Esophagus muscularis mucosa (tissue), 4 donors: ENCODE results near the gene FAM83F. TPM values are rescaled to one million over a fixed set of nuclear protein-coding genes. Genes with fewer than 3 reads are reported as not detected.

Experiments
- DNase-seq: peaks from one replicate; pipeline ENCODE4 v3.0.0-alpha.2; 2017; ENCODE audit errors: extremely low spot score
- H3K27ac ChIP-seq, 4 donors: fragments of 200-600 bp; sonication (generic); replicated peaks in 1 of 4; 1 replicate in 3 of 4; 2 replicates in 1 of 4; pipeline ENCODE4 v1.5.1; 2016 to 2019; ENCODE audit warnings: mild to moderate bottlenecking in 1 of 4
- H3K27me3 ChIP-seq, 4 donors: fragments of 200-600 bp; sonication (generic); one replicate each; pipeline versions ENCODE4 v1.5.1 to v1.6.0; 2016 to 2019
- H3K36me3 ChIP-seq, 4 donors: fragments of 200-600 bp; sonication (generic); one replicate each; pipeline ENCODE4 v1.5.1; 2016 to 2019
- H3K4me1 ChIP-seq, 4 donors: fragments of 200-600 bp; sonication (generic); one replicate each; pipeline ENCODE4 v1.5.1; 2016 to 2019
- H3K4me3 ChIP-seq, 4 donors: fragments of 200-600 bp; sonication (generic); 1 replicate in 2 of 4; 2 replicates in 2 of 4; pipeline ENCODE4 v1.5.1; 2016 to 2019; ENCODE audit warnings: mild to moderate bottlenecking in 4 of 4, moderate library complexity in 1 of 4
- H3K9me3 ChIP-seq, 4 donors: fragments of 200-600 bp; sonication (generic); 1 replicate in 3 of 4; 2 replicates in 1 of 4; pipeline ENCODE4 v1.5.1; 2016 to 2019
- EP300 ChIP-seq: sonication (generic); formaldehyde crosslinking; IDR thresholded peaks from one replicate; pipeline ENCODE4 v1.6.1; 2017; ENCODE audit warnings: antibody characterized with exemption
- POLR2A ChIP-seq: fragments of 450-650 bp; IDR thresholded peaks from one replicate; pipeline ENCODE4 v1.6.1; 2017; ENCODE audit warnings: antibody characterized with exemption, moderate library complexity, mild to moderate bottlenecking, low read depth
- POLR2AphosphoS5 ChIP-seq, 2 donors: sonication (generic); formaldehyde crosslinking; IDR thresholded peaks; one replicate each; pipeline ENCODE4 v1.6.1; 2017; ENCODE audit warnings: antibody characterized with exemption in 2 of 2
- WGBS: methylation state at CpG from one replicate; pipeline ENCODE4 v1.1.5; 2018; 5-methylcytosine and 5-hydroxymethylcytosine counted together
- intact Hi-C: fragments of 100-400 bp; cut with DNase I; formaldehyde crosslinking; loops from one replicate; pipeline ENCODE4 v1.15.1; 2023
- total RNA-seq, 4 donors: library from RNA; depleted of rRNA; stranded (reverse); fragments of >200 nt; gene quantifications; one replicate each; pipeline versions ENCODE4 v1.1.0 to v1.2.1, GENCODE V29; 2016
- TF ChIP-seq, protein P1 (sequence below), 3 experiments: fragments of 200-600 bp in 2 of 3; fragments of 450-650 bp in 1 of 3; sonication (generic) in 2 of 3; IDR thresholded peaks; one replicate each; pipeline ENCODE4 v1.5.1; 2017 to 2019; ENCODE audit warnings: antibody characterized with exemption in 3 of 3, mild to moderate bottlenecking in 2 of 3, moderate library complexity in 1 of 3

FAM83F gene
- total RNA-seq, 4 donors from 2014 or later, result 0.19 to 0.66 (median 0.41) TPM

DNA sequence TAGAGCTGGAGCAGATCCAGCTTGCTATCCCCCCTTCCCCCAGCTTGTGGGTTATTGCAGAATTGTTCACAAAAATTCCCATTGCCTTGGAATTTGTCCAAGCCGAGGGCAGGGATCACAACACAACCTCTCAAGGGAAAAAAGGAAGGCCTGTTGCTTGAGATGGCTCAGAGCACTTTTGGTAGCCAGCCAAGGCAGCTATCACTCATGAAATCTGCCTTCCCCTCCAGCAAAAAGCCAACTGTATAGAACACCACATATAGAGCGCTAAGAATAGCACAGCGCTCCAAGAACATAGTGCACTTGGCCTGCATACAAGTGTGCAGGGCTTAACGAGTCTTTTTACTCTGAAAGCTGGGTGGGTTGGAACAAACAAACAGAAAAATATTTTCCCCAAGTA, 46.2 kb downstream of the FAM83F start:
- 18% methylated on average over 4 of the region's 4 CpGs for WGBS
- H3K27ac ChIP-seq, result peak overlapping the region; percentile 65 to 98 (median 94)
- no peak overlapping the region for H3K4me3 ChIP-seq
- no peak for TF ChIP-seq EP300
- peak; percentile 16 to 18 for TF ChIP-seq POLR2AphosphoS5 (IDR thresholded peaks at IDR 0.05)
- H3K4me1 ChIP-seq, result peaks cover 43 to 60% (median 51%) of the 10 kb centered on the region in 4 donors
- DNase-seq, result no peak
- H3K27me3 ChIP-seq, result peaks cover 0 to 9% (median 0%) of the 10 kb centered on the region in 4 donors
- H3K9me3 ChIP-seq, result no peaks in the 10 kb centered on the region
- no peaks in the 10 kb centered on the region for H3K36me3 ChIP-seq
- intact Hi-C loops, result loop anchor here (5.0 to 10.0 kb wide), 2 partner anchors 141 to 234 kb away; no protein-coding TSS in a partner anchor

- 66% methylated on average over 8 of the region's 8 CpGs for WGBS
- Histone ChIP-seq H3K27me3 (peaks cover 0 to 3% (median 0%) of the 10 kb centered on the region in 4 donors), H3K27ac (peak overlapping the region; percentile 91 to 98 (median 94)), H3K4me3 (no peak overlapping the region), H3K36me3 (no peaks in the 10 kb centered on the region), H3K4me1 (peaks cover 45 to 64% (median 57%) of the 10 kb centered on the region in 4 donors), H3K9me3 (no peaks in the 10 kb centered on the region)
- no peak for DNase-seq
- intact Hi-C loops, result loop anchor here (5.0 to 10.0 kb wide), 2 partner anchors 141 to 233 kb away; no protein-coding TSS in a partner anchor
- TF ChIP-seq POLR2AphosphoS5 (IDR thresholded peaks at IDR 0.05) (no peak), POLR2A (no peak), EP300 (no peak)
- TF ChIP-seq, protein P1, sequence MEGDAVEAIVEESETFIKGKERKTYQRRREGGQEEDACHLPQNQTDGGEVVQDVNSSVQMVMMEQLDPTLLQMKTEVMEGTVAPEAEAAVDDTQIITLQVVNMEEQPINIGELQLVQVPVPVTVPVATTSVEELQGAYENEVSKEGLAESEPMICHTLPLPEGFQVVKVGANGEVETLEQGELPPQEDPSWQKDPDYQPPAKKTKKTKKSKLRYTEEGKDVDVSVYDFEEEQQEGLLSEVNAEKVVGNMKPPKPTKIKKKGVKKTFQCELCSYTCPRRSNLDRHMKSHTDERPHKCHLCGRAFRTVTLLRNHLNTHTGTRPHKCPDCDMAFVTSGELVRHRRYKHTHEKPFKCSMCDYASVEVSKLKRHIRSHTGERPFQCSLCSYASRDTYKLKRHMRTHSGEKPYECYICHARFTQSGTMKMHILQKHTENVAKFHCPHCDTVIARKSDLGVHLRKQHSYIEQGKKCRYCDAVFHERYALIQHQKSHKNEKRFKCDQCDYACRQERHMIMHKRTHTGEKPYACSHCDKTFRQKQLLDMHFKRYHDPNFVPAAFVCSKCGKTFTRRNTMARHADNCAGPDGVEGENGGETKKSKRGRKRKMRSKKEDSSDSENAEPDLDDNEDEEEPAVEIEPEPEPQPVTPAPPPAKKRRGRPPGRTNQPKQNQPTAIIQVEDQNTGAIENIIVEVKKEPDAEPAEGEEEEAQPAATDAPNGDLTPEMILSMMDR (IDR thresholded peaks at IDR 0.05), result no peak
Measured at GRCh38 chr22:40041366-40042137, 46.8 kb downstream of the FAM83F start.

GRCh38 chr22:40042312-40042711, 47.6 kb downstream of the FAM83F start:
- peaks cover 45 to 65% (median 63%) of the 10 kb centered on the region in 4 donors for H3K4me1 ChIP-seq
- 87% methylated on average over 4 of the region's 4 CpGs for WGBS

GRCh38 chr22:40043081-40043480, 48.3 kb downstream of the FAM83F start:
- no peak for DNase-seq
- TF ChIP-seq, protein P1 (IDR thresholded peaks at IDR 0.05), result peak in 1 of 3 experiments; percentile 15
- TF ChIP-seq POLR2A (no peak), EP300 (no peak), POLR2AphosphoS5 (IDR thresholded peaks at IDR 0.05) (peak; percentile 67 to 70)
- H3K27me3 ChIP-seq, result peaks cover 0 to 3% (median 0%) of the 10 kb centered on the region in 4 donors
- peaks cover 45 to 69% (median 64%) of the 10 kb centered on the region in 4 donors for H3K4me1 ChIP-seq
- H3K4me3 ChIP-seq, result peak overlapping the region; percentile 12 to 85 (median 74)
- H3K36me3 ChIP-seq, result no peaks in the 10 kb centered on the region
- peak overlapping the region; percentile 91 to 98 (median 94) for H3K27ac ChIP-seq
- whole genome bisulfite sequencing, result 45% methylated on average over 8 of the region's 8 CpGs
- intact Hi-C loops, result loop anchor here (5.0 to 10.0 kb wide), 2 partner anchors 139 to 232 kb away; no protein-coding TSS in a partner anchor
- no peaks in the 10 kb centered on the region for H3K9me3 ChIP-seq

More at GRCh38 chr22:40042312-40042711, 47.6 kb downstream of the FAM83F start:
- no peak for DNase-seq
- intact Hi-C loops, result loop anchor here (5.0 to 10.0 kb wide), 2 partner anchors 140 to 232 kb away; no protein-coding TSS in a partner anchor
- H3K9me3 ChIP-seq, result no peaks in the 10 kb centered on the region
- H3K27me3 ChIP-seq, result peaks cover 0 to 3% (median 0%) of the 10 kb centered on the region in 4 donors
- peak overlapping the region; percentile 91 to 98 (median 94) for H3K27ac ChIP-seq
- no peaks in the 10 kb centered on the region for H3K36me3 ChIP-seq
- H3K4me3 ChIP-seq, result no peak overlapping the region
- no peak for TF ChIP-seq POLR2AphosphoS5 (IDR thresholded peaks at IDR 0.05)
- TF ChIP-seq EP300, result no peak
- TF ChIP-seq, protein P1 (IDR thresholded peaks at IDR 0.05), result no peak

DNA sequence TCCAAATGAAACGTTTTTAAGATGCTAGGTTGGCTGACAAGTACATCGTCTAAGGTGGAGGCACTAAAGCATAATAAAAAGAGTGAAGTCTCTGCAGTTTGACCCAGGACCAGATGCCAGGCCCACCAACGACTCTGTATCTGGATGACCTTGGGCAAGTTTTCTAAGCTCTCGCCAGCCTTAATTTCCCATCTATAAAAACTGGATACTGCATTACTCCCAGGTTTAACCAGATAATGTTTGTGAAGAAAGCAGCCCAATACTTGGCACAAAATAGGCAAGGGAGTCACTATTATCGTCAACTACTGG, 49.0 kb downstream of the FAM83F start:
- no peaks in the 10 kb centered on the region for H3K27me3 ChIP-seq
- peak overlapping the region; percentile 91 to 98 (median 94) for H3K27ac ChIP-seq
- H3K4me3 ChIP-seq, result peak overlapping the region; percentile 65 to 85 (median 81)
- DNase-seq, result no peak
- no peaks in the 10 kb centered on the region for H3K36me3 ChIP-seq
- no peak for TF ChIP-seq POLR2A
- TF ChIP-seq POLR2AphosphoS5 (IDR thresholded peaks at IDR 0.05), result no peak
- TF ChIP-seq, protein P1 (IDR thresholded peaks at IDR 0.05), result no peak
- TF ChIP-seq EP300, result no peak
- intact Hi-C loops, result loop anchor here (2.0 to 10.0 kb wide), 3 partner anchors 139 to 303 kb away; partner anchors contain the start of gene ADSL
- 49% methylated on average over 5 of the region's 5 CpGs for WGBS
- H3K9me3 ChIP-seq, result no peaks in the 10 kb centered on the region
- peaks cover 45 to 69% (median 65%) of the 10 kb centered on the region in 4 donors for H3K4me1 ChIP-seq
